Measurements from ENCODE around the gene DPYSL4.

GRCh38 chr10:132182591-132182990, 4.2 kb upstream of the DPYSL4 start:
- TF ChIP-seq CTCF (IDR thresholded peaks at IDR 0.05) (no peak), POLR2A (IDR thresholded peaks at IDR 0.05) (no peak)

Data from adrenal gland (tissue), 5 donors.